HCT116 (cell line): Measurements from ENCODE around the gene REXO4. TPM values are rescaled to one million over a fixed set of nuclear protein-coding genes. Genes with fewer than 3 reads are reported as not detected.

ENCODE experiments used
- ATAC-seq: fragments of 200-7000 bp; cut with Tn5 transposase; 2 replicates; pipeline ENCODE4 v1.9.1; 2020; ENCODE audit warnings: mild to moderate bottlenecking, moderate library complexity
- BruUV-seq: library from RNA; stranded (reverse); fragments of 400-500 nt; replicated peaks from 2 replicates; lab custom pipeline; 2021; lab: Mats Ljungman, UMichigan
- CTCF ChIA-PET: fragments of 300-600 bp; sonication (Branson Sonifier 250); formaldehyde crosslinking; loops from one replicate; lab custom pipeline; 2021; ENCODE audit warnings: antibody characterized with exemption; lab: Charles Lee
- POLR2A ChIA-PET: fragments of 300-600, 350-600 bp; sonication (Branson Sonifier 250); formaldehyde crosslinking; loops from one replicate; lab custom pipeline; 2021; ENCODE audit warnings: antibody characterized with exemption; lab: Charles Lee
- RAD21 ChIA-PET, 2 experiments: fragments of 300-600 bp; sonication (Branson Sonifier 250); formaldehyde crosslinking; loops; one replicate each; lab custom pipeline; 2023; ENCODE audit warnings: low total read pairs in 2 of 2; ENCODE audit not compliant: uncharacterized antibody in 2 of 2, unreplicated experiment in 2 of 2, low non-redundant PET in 1 of 2; lab: Charles Lee
- DNase-seq: peaks from one replicate; pipeline ENCODE4 v3.0.0-alpha.2; 2010; ENCODE audit warnings: low read depth, low spot score
- H2AFZ ChIP-seq: fragments of 200-600 bp; shearing (Covaris generic), sonication (generic); 2 replicates; pipeline ENCODE4 v1.6.1; 2017; ENCODE audit warnings: low read depth, mixed run types, mixed read lengths, antibody characterized with exemption, low read length; ENCODE audit not compliant: poor library complexity, severe bottlenecking
- H3K27ac ChIP-seq: 2 replicates; pipeline ENCODE4 v1.5.1; 2012; ENCODE audit warnings: low read depth, low read length
- H3K27me3 ChIP-seq: fragments of 200-600 bp; sonication (generic); 2 replicates; pipeline ENCODE4 v1.6.1; 2016; ENCODE audit warnings: mixed run types, low read length, mixed read lengths; ENCODE audit not compliant: insufficient read depth
- H3K36me3 ChIP-seq, 2 experiments: fragments of 200-500 bp in 1 of 2; fragments of 200-600 bp in 1 of 2; sonication (Bioruptor generic) in 1 of 2; sonication (generic) in 1 of 2; 2 replicates each; pipeline versions ENCODE4 v1.5.1 to v1.6.1; 2014 to 2016; ENCODE audit warnings: low read length in 2 of 2, inconsistent platforms in 1 of 2, mixed read lengths in 1 of 2, mixed run types in 1 of 2; ENCODE audit not compliant: insufficient read depth in 2 of 2, control insufficient read depth in 1 of 2
- H3K4me1 ChIP-seq, 2 experiments: fragments of 200-600 bp in 1 of 2; sonication (generic) in 1 of 2; 2 replicates each; pipeline versions ENCODE4 v1.5.1 to v1.6.1; 2012 to 2017; ENCODE audit warnings: low read length in 2 of 2, inconsistent platforms in 1 of 2, mild to moderate bottlenecking in 1 of 2, mixed read lengths in 1 of 2, mixed run types in 1 of 2, moderate library complexity in 1 of 2; ENCODE audit not compliant: insufficient read depth in 2 of 2, control insufficient read depth in 1 of 2
- H3K4me2 ChIP-seq: fragments of 200-600 bp; sonication (generic); 2 replicates; pipeline ENCODE4 v1.6.1; 2017; ENCODE audit warnings: mixed run types, low read length, mixed read lengths
- H3K4me3 ChIP-seq, 2 experiments: fragments of 200-600 bp in 1 of 2; sonication (generic) in 1 of 2; replicated peaks in 1 of 2; 2 replicates each; pipeline ENCODE4 v1.5.1; 2011 to 2016; ENCODE audit warnings: low read length in 2 of 2, control low read depth in 1 of 2, low read depth in 1 of 2, mild to moderate bottlenecking in 1 of 2, mixed read lengths in 1 of 2, mixed run types in 1 of 2
- H3K79me2 ChIP-seq: fragments of 200-600 bp; sonication (generic); 2 replicates; pipeline ENCODE4 v1.6.1; 2017; ENCODE audit warnings: mild to moderate bottlenecking, mixed run types, low read length, moderate library complexity, mixed read lengths; ENCODE audit not compliant: insufficient read depth
- H3K9ac ChIP-seq: fragments of 200-600 bp; sonication (generic); 2 replicates; pipeline ENCODE4 v1.6.1; 2016; ENCODE audit warnings: low read length, mixed read lengths
- H3K9me2 ChIP-seq: fragments of 200-600 bp; sonication (generic), shearing (Covaris generic); 2 replicates; pipeline ENCODE4 v1.6.1; 2017; ENCODE audit warnings: mixed run types, mild to moderate bottlenecking, moderate library complexity; ENCODE audit not compliant: insufficient read depth
- H3K9me3 ChIP-seq, 2 experiments: fragments of 200-500 bp in 1 of 2; fragments of 200-600 bp in 1 of 2; sonication (Bioruptor generic) in 1 of 2; sonication (generic) in 1 of 2; 2 replicates each; pipeline ENCODE4 v1.6.1; 2014 to 2017; ENCODE audit warnings: low read length in 2 of 2, mixed read lengths in 2 of 2, inconsistent platforms in 1 of 2, low read depth in 1 of 2, mild to moderate bottlenecking in 1 of 2, mixed run types in 1 of 2, moderate library complexity in 1 of 2; ENCODE audit not compliant: control insufficient read depth in 1 of 2, insufficient read depth in 1 of 2
- H4K20me1 ChIP-seq: fragments of 200-600 bp; sonication (generic), shearing (Covaris generic); 2 replicates; pipeline ENCODE4 v1.6.1; 2017; ENCODE audit warnings: mixed run types, mild to moderate bottlenecking, moderate library complexity; ENCODE audit not compliant: insufficient read depth
- ATF3 ChIP-seq: IDR thresholded peaks from 2 replicates; pipeline ENCODE4 v1.6.1; 2012
- CBX3 ChIP-seq: IDR thresholded peaks from 2 replicates; pipeline ENCODE4 v1.6.1; 2012; ENCODE audit warnings: low read depth
- CEBPB ChIP-seq: IDR thresholded peaks from 2 replicates; pipeline ENCODE4 v1.6.1; 2012; ENCODE audit warnings: low read depth
- CTCF ChIP-seq, 3 experiments: fragments of 200-600 bp in 1 of 3; sonication (generic) in 1 of 3; IDR thresholded peaks in 2 of 3; conservative IDR thresholded peaks in 1 of 3; 2 replicates each; pipeline ENCODE4 v1.5.1; 2012 to 2017; ENCODE audit warnings: low read depth in 2 of 3, low read length in 2 of 3, antibody characterized with exemption in 1 of 3, borderline replicate concordance in 1 of 3, control low read depth in 1 of 3, mild to moderate bottlenecking in 1 of 3, mixed read lengths in 1 of 3, mixed run types in 1 of 3, moderate library complexity in 1 of 3; ENCODE audit not compliant: insufficient read depth in 1 of 3
- ELF1 ChIP-seq: IDR thresholded peaks from 2 replicates; pipeline ENCODE4 v1.6.1; 2012; ENCODE audit warnings: low read depth, borderline replicate concordance
- EZH2 ChIP-seq: fragments of 200-600 bp; sonication (generic); IDR thresholded peaks from 2 replicates; pipeline ENCODE4 v1.6.1; 2017; ENCODE audit warnings: antibody characterized with exemption, mixed run types
- EZH2phosphoT487 ChIP-seq: fragments of 200-600 bp; IDR thresholded peaks from 2 replicates; pipeline ENCODE4 v1.6.1; 2018; ENCODE audit warnings: antibody characterized with exemption, borderline replicate concordance
- FOSL1 ChIP-seq: IDR thresholded peaks from 2 replicates; pipeline ENCODE4 v1.6.1; 2012; ENCODE audit warnings: low read depth
- JUND ChIP-seq: IDR thresholded peaks from 2 replicates; pipeline ENCODE4 v1.6.1; 2012
- MAX ChIP-seq: IDR thresholded peaks from 2 replicates; pipeline ENCODE4 v1.6.1; 2012
- POLR2AphosphoS5 ChIP-seq: IDR thresholded peaks from 2 replicates; pipeline ENCODE4 v1.6.1; 2011; ENCODE audit warnings: mild to moderate bottlenecking, low read depth, low read length, moderate library complexity
- REST ChIP-seq: IDR thresholded peaks from 2 replicates; pipeline ENCODE4 v1.6.1; 2012; ENCODE audit warnings: low read depth
- SIN3A ChIP-seq: IDR thresholded peaks from 2 replicates; pipeline ENCODE4 v1.6.1; 2012; ENCODE audit warnings: low read depth
- SP1 ChIP-seq: IDR thresholded peaks from 2 replicates; pipeline ENCODE4 v1.6.1; 2012; ENCODE audit warnings: low read depth
- SRF ChIP-seq: IDR thresholded peaks from 2 replicates; pipeline ENCODE4 v1.6.1; 2012; ENCODE audit warnings: low read depth
- YY1 ChIP-seq: IDR thresholded peaks from 2 replicates; pipeline ENCODE4 v1.6.1; 2011; ENCODE audit warnings: low read length, low read depth, moderate library complexity, mild to moderate bottlenecking; ENCODE audit not compliant: insufficient replicate concordance; ENCODE audit errors: extremely low read depth
- ZFX ChIP-seq: fragments of 450-650 bp; IDR thresholded peaks from 2 replicates; pipeline ENCODE4 v1.6.1; 2017
- ZNF274 ChIP-seq: fragments of 200-500 bp; sonication (Bioruptor generic); IDR thresholded peaks from 2 replicates; pipeline ENCODE4 v1.6.1; 2014; ENCODE audit warnings: mild to moderate bottlenecking, low read depth, low read length, inconsistent platforms
- intact Hi-C: fragments of 100-400 bp; cut with micrococcal nuclease; formaldehyde crosslinking; loops from 2 replicates; pipeline ENCODE4 v1.10.0; 2022
- total RNA-seq: library from RNA; stranded (reverse); gene quantifications from one replicate; pipeline ENCODE4 v1.2.1, GENCODE V29; 2021; ENCODE audit not compliant: unreplicated experiment

REXO4 gene
- total RNA-seq, 1 experiment from 2014 or later = 24.6 TPM

GRCh38 chr9:133424187-133424586 is 6.4 kb upstream of the REXO4 start:
- Histone ChIP-seq H3K27me3 (no peaks in the 10 kb centered on the region), H3K9me2 (no peaks in the 10 kb centered on the region), H3K36me3 (no peaks in the 10 kb centered on the region), H2AFZ (no peak overlapping the region), H3K4me1 (peaks cover 3 to 16% of the 10 kb centered on the region in 2 experiments; a peak in 3 of 4 replicates), H3K9me3 (no peaks in the 10 kb centered on the region), H3K4me2 (no peak overlapping the region), H3K4me3 (no peak overlapping the region), H3K79me2 (no peaks in the 10 kb centered on the region), H4K20me1 (no peaks in the 10 kb centered on the region), H3K9ac (no peak overlapping the region), H3K27ac (no peak overlapping the region)
- intact Hi-C loops = no loop called here
- BruUV-seq = no TSS peak
- ATAC-seq (no peak), DNase-seq (no peak)
- RAD21 ChIA-PET = no interaction called here
- CTCF ChIA-PET = no interaction called here
- POLR2A ChIA-PET = no interaction called here
- TF ChIP-seq ELF1 (no peak), JUND (no peak), REST (no peak), FOSL1 (no peak), SRF (no peak), SP1 (no peak), YY1 (no peak), MAX (no peak), EZH2 (no peak), ATF3 (no peak), EZH2phosphoT487 (no peak), CTCF (IDR thresholded peaks at IDR 0.05 in 2 of 3, conservative IDR thresholded peaks at IDR 0.05 in 1 of 3; ENCODE audit: borderline replicate concordance in 1 of 3, insufficient read depth in 1 of 3, low read depth in 2 of 3, low read length in 2 of 3) (no peak), ZNF274 (no peak), SIN3A (no peak), POLR2AphosphoS5 (no peak), CEBPB (no peak), CBX3 (no peak), ZFX (no peak)
